K562 (cell line): ENCODE data around the gene SLC5A6. TPM values are rescaled to one million over a fixed set of nuclear protein-coding genes. Genes with fewer than 3 reads are reported as not detected.
A peak's percentile ranks its signal among the peaks of the same experiment; 100 is the strongest.

ENCODE experiments used
- ADNP ChIP-seq: fragments of 200-800 bp; sonication (Bioruptor generic); IDR thresholded peaks from 2 replicates; pipeline ENCODE4 v1.6.1; 2016; ENCODE audit warnings: missing genetic modification characterization, missing compliant biosample characterization
- BCOR ChIP-seq: fragments of 450-650 bp; IDR thresholded peaks from 2 replicates; pipeline ENCODE4 v1.6.1; 2016
- DACH1 ChIP-seq: fragments of 450-650 bp; IDR thresholded peaks from 2 replicates; pipeline ENCODE4 v1.6.1; 2018; ENCODE audit not compliant: partially characterized antibody
- ESRRA ChIP-seq: fragments of 450-650 bp; IDR thresholded peaks from 2 replicates; pipeline ENCODE4 v1.6.1; 2014; ENCODE audit warnings: low read depth, mild to moderate bottlenecking, moderate library complexity, borderline replicate concordance
- PML ChIP-seq: IDR thresholded peaks from 2 replicates; pipeline ENCODE4 v1.6.1; 2012; ENCODE audit warnings: low read length, inconsistent platforms
- POLR2AphosphoS2 ChIP-seq: IDR thresholded peaks from 2 replicates; pipeline ENCODE4 v1.6.1; 2012; ENCODE audit warnings: low read length, improper control_type of control experiment
- SMAD2 ChIP-seq: fragments of 150-350 bp; IDR thresholded peaks from 2 replicates; pipeline ENCODE4 v1.6.1; 2014; ENCODE audit warnings: low read depth, mild to moderate bottlenecking, low read length
- TAF15 ChIP-seq: fragments of 200-400 bp; formaldehyde crosslinking; IDR thresholded peaks from 2 replicates; pipeline ENCODE4 v1.6.1; 2017; ENCODE audit warnings: mild to moderate bottlenecking, low read depth, low read length, moderate library complexity
- TBP ChIP-seq: optimal IDR thresholded peaks from 2 replicates; pipeline ENCODE3; 2011; ENCODE audit warnings: low read depth, low read length, improper control_type of control experiment
- TGIF2 ChIP-seq: sonication (generic); formaldehyde crosslinking; IDR thresholded peaks from 2 replicates; pipeline ENCODE4 v1.8.1; 2022; ENCODE audit warnings: mild to moderate bottlenecking, missing genetic modification reagents, moderate library complexity
- ZEB2 ChIP-seq: fragments of 450-650 bp; IDR thresholded peaks from 2 replicates; pipeline ENCODE4 v1.6.1; 2016
- ZNF140 ChIP-seq: fragments of 250-450 bp; sonication (Bioruptor Pico); IDR thresholded peaks from 2 replicates; pipeline ENCODE4 v1.8.0; 2021; ENCODE audit warnings: moderate library complexity, mild to moderate bottlenecking, inconsistent platforms
- ZNF212 ChIP-seq: fragments of 450-650 bp; formaldehyde crosslinking; IDR thresholded peaks from 2 replicates; pipeline ENCODE4 v1.4.0; 2020; ENCODE audit warnings: mild to moderate bottlenecking
- ZNF253 ChIP-seq: fragments of 250-450 bp; sonication (Bioruptor Pico); conservative IDR thresholded peaks from 2 replicates; pipeline ENCODE4 v1.6.1; 2021; ENCODE audit warnings: mild to moderate bottlenecking
- ZNF316 ChIP-seq: fragments of 450-650 bp; IDR thresholded peaks from 2 replicates; pipeline ENCODE4 v1.6.1; 2016
- ZNF699 ChIP-seq: fragments of 250-450 bp; sonication (Bioruptor Pico); IDR thresholded peaks from 2 replicates; pipeline ENCODE4 v1.8.0; 2021; ENCODE audit warnings: mild to moderate bottlenecking, moderate library complexity; ENCODE audit not compliant: insufficient replicate concordance
- ZNF766 ChIP-seq: fragments of 200-800 bp; sonication (Bioruptor generic); conservative IDR thresholded peaks from 2 replicates; pipeline ENCODE4 v1.6.1; 2016; ENCODE audit warnings: missing genetic modification characterization, missing compliant biosample characterization
- polyA plus RNA-seq, 8 experiments: library from polyadenylated mRNA; depleted of rRNA in 4 of 8; stranded (reverse) in 5 of 8; unstranded in 3 of 8; fragments of >200 nt; fragmentation: Nextera tagmentation in 2 of 8; fragmentation: Illumina TruSeq in 1 of 8; extraction: Ambion mirVana in 2 of 8; extraction: Trizol in 1 of 8; gene quantifications; 2 replicates each; pipeline versions ENCODE4 v1.2.1 to v1.2.3, GENCODE V29; 2011 to 2014; ENCODE audit warnings: inconsistent platforms in 1 of 8, missing spikeins in 1 of 8
- total RNA-seq, 7 experiments: library from RNA; depleted of rRNA in 6 of 7; stranded (reverse); fragments of >200 nt in 6 of 7; fragmentation: Illumina TruSeq in 2 of 7; extraction: Trizol in 2 of 7; gene quantifications; 2 replicates each; pipeline versions ENCODE4 v1.2.1 to v1.2.3, GENCODE V29; 2011 to 2021; ENCODE audit warnings: low replicate concordance in 1 of 7
- TF ChIP-seq, protein P1 (sequence below), 2 experiments: fragments of 150-350 bp in 1 of 2; IDR thresholded peaks; 2 replicates each; pipeline ENCODE4 v1.6.1; 2012 to 2016; ENCODE audit warnings: low read depth in 2 of 2, low read length in 2 of 2, mild to moderate bottlenecking in 1 of 2, moderate library complexity in 1 of 2
- TF ChIP-seq, protein P2 (sequence below), 3 experiments: IDR thresholded peaks in 2 of 3; conservative IDR thresholded peaks in 1 of 3; 2 replicates each; pipeline ENCODE4 v1.5.1; 2011 to 2012; ENCODE audit warnings: low read length in 3 of 3, mild to moderate bottlenecking in 3 of 3, control low read depth in 2 of 3, improper control_type of control experiment in 1 of 3, inconsistent platforms in 1 of 3, low read depth in 1 of 3, mixed read lengths in 1 of 3, moderate library complexity in 1 of 3; ENCODE audit not compliant: insufficient read depth in 2 of 3
- TF ChIP-seq, protein P3 (sequence below): fragments of 450-650 bp; IDR thresholded peaks from 2 replicates; pipeline ENCODE4 v1.7.1; 2018; ENCODE audit warnings: mild to moderate bottlenecking, low read depth; ENCODE audit not compliant: partially characterized antibody
- TF ChIP-seq, protein P4 (sequence below): sonication (generic); formaldehyde crosslinking; IDR thresholded peaks from 2 replicates; pipeline ENCODE4 v1.9.0; 2022; ENCODE audit warnings: mild to moderate bottlenecking, missing genetic modification reagents

SLC5A6 gene
- total and polyA plus RNA-seq, 9 of the 15 experiments (the other 6 are each of a cell fraction or from before 2014, with no cell fraction given) = 32.6 to 137 (median 107) TPM

DNA sequence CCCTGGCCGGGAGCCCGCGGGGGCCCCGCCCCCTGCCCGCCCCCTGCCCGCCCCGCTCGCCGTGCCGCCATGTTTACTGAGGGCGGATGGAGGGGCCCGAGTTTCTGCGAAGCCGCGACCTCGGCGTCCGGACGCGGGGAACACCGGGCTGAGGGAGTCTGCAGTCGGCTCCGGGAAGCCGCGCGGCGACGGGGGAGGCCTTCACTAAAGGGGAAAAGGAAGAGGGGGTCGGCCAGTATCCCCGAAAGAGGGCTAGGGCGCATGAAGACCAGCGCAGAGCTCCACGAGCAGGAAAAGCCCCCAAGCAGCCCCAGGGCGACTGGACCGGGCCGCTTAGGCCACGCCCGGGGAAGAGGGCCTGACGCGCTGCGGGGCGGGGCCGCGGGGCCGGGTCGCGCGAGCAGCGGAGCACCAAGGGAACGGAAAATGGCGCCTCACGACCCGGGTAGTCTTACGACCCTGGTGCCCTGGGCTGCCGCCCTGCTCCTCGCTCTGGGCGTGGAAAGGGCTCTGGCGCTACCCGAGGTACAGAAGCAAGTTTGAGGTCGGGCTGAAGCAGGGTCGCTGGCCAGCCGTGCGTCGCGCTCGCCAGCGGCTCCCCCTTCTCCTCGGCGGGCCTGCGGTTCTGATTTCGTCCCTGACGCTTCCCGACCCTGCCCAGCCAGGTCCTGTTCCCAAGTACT lies at the start of gene SLC5A6, which contains the start of gene ATRAID (continued):
- no peak for TF ChIP-seq ZNF766 (CRISPR knock-in tag)
- TF ChIP-seq ZNF316 = no peak
- no peak for TF ChIP-seq ADNP (tag)
- TF ChIP-seq SMAD2 = no peak
- TF ChIP-seq ZNF212 (CRISPR knock-in tag) = no peak
- TF ChIP-seq, protein P1, sequence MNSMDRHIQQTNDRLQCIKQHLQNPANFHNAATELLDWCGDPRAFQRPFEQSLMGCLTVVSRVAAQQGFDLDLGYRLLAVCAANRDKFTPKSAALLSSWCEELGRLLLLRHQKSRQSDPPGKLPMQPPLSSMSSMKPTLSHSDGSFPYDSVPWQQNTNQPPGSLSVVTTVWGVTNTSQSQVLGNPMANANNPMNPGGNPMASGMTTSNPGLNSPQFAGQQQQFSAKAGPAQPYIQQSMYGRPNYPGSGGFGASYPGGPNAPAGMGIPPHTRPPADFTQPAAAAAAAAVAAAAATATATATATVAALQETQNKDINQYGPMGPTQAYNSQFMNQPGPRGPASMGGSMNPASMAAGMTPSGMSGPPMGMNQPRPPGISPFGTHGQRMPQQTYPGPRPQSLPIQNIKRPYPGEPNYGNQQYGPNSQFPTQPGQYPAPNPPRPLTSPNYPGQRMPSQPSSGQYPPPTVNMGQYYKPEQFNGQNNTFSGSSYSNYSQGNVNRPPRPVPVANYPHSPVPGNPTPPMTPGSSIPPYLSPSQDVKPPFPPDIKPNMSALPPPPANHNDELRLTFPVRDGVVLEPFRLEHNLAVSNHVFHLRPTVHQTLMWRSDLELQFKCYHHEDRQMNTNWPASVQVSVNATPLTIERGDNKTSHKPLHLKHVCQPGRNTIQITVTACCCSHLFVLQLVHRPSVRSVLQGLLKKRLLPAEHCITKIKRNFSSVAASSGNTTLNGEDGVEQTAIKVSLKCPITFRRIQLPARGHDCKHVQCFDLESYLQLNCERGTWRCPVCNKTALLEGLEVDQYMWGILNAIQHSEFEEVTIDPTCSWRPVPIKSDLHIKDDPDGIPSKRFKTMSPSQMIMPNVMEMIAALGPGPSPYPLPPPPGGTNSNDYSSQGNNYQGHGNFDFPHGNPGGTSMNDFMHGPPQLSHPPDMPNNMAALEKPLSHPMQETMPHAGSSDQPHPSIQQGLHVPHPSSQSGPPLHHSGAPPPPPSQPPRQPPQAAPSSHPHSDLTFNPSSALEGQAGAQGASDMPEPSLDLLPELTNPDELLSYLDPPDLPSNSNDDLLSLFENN (IDR thresholded peaks at IDR 0.05; ENCODE audit: low read depth in 2 of 2, low read length in 2 of 2) = peak in 1 of 2 experiments; percentile 41; a peak in 1 of 4 replicates
- peak; percentile 64 for TF ChIP-seq PML
- no peak for TF ChIP-seq ZNF699 (CRISPR knock-in tag)
- no peak for TF ChIP-seq POLR2AphosphoS2
- no peak for TF ChIP-seq DACH1
- TF ChIP-seq TGIF2 (CRISPR knock-in tag) = no peak
- no peak for TF ChIP-seq ZNF253 (CRISPR knock-in tag)
- TF ChIP-seq, protein P2, sequence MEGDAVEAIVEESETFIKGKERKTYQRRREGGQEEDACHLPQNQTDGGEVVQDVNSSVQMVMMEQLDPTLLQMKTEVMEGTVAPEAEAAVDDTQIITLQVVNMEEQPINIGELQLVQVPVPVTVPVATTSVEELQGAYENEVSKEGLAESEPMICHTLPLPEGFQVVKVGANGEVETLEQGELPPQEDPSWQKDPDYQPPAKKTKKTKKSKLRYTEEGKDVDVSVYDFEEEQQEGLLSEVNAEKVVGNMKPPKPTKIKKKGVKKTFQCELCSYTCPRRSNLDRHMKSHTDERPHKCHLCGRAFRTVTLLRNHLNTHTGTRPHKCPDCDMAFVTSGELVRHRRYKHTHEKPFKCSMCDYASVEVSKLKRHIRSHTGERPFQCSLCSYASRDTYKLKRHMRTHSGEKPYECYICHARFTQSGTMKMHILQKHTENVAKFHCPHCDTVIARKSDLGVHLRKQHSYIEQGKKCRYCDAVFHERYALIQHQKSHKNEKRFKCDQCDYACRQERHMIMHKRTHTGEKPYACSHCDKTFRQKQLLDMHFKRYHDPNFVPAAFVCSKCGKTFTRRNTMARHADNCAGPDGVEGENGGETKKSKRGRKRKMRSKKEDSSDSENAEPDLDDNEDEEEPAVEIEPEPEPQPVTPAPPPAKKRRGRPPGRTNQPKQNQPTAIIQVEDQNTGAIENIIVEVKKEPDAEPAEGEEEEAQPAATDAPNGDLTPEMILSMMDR (IDR thresholded peaks at IDR 0.05 in 2 of 3, conservative IDR thresholded peaks at IDR 0.05 in 1 of 3; ENCODE audit: insufficient read depth in 2 of 3, low read depth in 1 of 3, low read length in 3 of 3) = no peak
- TF ChIP-seq BCOR = no peak
- TF ChIP-seq ZEB2 = 0 out of 2 replicates have a peak, but pooled peaks have one; percentile 16
- TF ChIP-seq TAF15 = no peak
- peak; percentile 67 for TF ChIP-seq ESRRA
- TF ChIP-seq TBP = peak; percentile 86
- TF ChIP-seq, protein P3, sequence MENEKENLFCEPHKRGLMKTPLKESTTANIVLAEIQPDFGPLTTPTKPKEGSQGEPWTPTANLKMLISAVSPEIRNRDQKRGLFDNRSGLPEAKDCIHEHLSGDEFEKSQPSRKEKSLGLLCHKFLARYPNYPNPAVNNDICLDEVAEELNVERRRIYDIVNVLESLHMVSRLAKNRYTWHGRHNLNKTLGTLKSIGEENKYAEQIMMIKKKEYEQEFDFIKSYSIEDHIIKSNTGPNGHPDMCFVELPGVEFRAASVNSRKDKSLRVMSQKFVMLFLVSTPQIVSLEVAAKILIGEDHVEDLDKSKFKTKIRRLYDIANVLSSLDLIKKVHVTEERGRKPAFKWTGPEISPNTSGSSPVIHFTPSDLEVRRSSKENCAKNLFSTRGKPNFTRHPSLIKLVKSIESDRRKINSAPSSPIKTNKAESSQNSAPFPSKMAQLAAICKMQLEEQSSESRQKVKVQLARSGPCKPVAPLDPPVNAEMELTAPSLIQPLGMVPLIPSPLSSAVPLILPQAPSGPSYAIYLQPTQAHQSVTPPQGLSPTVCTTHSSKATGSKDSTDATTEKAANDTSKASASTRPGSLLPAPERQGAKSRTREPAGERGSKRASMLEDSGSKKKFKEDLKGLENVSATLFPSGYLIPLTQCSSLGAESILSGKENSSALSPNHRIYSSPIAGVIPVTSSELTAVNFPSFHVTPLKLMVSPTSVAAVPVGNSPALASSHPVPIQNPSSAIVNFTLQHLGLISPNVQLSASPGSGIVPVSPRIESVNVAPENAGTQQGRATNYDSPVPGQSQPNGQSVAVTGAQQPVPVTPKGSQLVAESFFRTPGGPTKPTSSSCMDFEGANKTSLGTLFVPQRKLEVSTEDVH = peak; percentile 77
- TF ChIP-seq ZNF140 (CRISPR knock-in tag) = no peak
- TF ChIP-seq, protein P4, sequence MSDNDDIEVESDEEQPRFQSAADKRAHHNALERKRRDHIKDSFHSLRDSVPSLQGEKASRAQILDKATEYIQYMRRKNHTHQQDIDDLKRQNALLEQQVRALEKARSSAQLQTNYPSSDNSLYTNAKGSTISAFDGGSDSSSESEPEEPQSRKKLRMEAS (CRISPR knock-in tag) = 0 out of 2 replicates have a peak, but pooled peaks have one; percentile 27
